DOHH2 (cell line): ENCODE measurements around the gene DZANK1.
"Not testable (repeated sequence)": the region's sequence is repeated elsewhere in the genome, so short reads cannot be mapped to it uniquely, and the experiment has no call there.

ENCODE experiments used
- H3F3A ChIP-seq: fragments of 200-600 bp; sonication (generic), shearing (Covaris generic); 2 replicates; pipeline ENCODE4 v1.6.0; 2016; ENCODE audit warnings: antibody characterized with exemption, mild to moderate bottlenecking; ENCODE audit not compliant: control insufficient read depth, insufficient read depth
- H3K27ac ChIP-seq: fragments of 200-600 bp; sonication (generic); 2 replicates; pipeline ENCODE4 v1.5.1; 2014; ENCODE audit warnings: low read depth, mild to moderate bottlenecking, low read length, moderate library complexity
- H3K27me3 ChIP-seq: fragments of 200-600 bp; sonication (generic); 2 replicates; pipeline ENCODE4 v1.6.1; 2014; ENCODE audit warnings: mild to moderate bottlenecking, low read length, mixed read lengths; ENCODE audit not compliant: control insufficient read depth
- H3K36me3 ChIP-seq: fragments of 200-600 bp; sonication (generic); 2 replicates; pipeline ENCODE4 v1.6.1; 2014; ENCODE audit warnings: mild to moderate bottlenecking, low read length, moderate library complexity, mixed read lengths; ENCODE audit not compliant: control insufficient read depth
- H3K4me1 ChIP-seq: fragments of 200-600 bp; sonication (generic); 2 replicates; pipeline ENCODE4 v1.6.1; 2014; ENCODE audit warnings: mild to moderate bottlenecking, low read length, mixed read lengths; ENCODE audit not compliant: control insufficient read depth
- H3K4me2 ChIP-seq: fragments of 200-600 bp; sonication (generic); 2 replicates; pipeline ENCODE4 v1.6.0; 2014; ENCODE audit warnings: mild to moderate bottlenecking, low read length, moderate library complexity
- H3K4me3 ChIP-seq: fragments of 200-600 bp; sonication (generic); 2 replicates; pipeline ENCODE4 v1.5.1; 2014; ENCODE audit warnings: mild to moderate bottlenecking, low read length, mixed read lengths
- H3K79me2 ChIP-seq: fragments of 200-600 bp; sonication (generic); 2 replicates; pipeline ENCODE4 v1.6.1; 2014; ENCODE audit warnings: mild to moderate bottlenecking, low read length, mixed read lengths; ENCODE audit not compliant: control insufficient read depth
- H3K9me2 ChIP-seq: fragments of 200-600 bp; sonication (generic); replicated peaks from 2 replicates; pipeline ENCODE4 v1.6.1; 2014; ENCODE audit warnings: mild to moderate bottlenecking, low read length, mixed read lengths; ENCODE audit not compliant: control insufficient read depth
- H3K9me3 ChIP-seq: fragments of 200-600 bp; sonication (generic); 2 replicates; pipeline ENCODE4 v1.6.1; 2014; ENCODE audit warnings: antibody characterized with exemption, low read length, mixed read lengths; ENCODE audit not compliant: control insufficient read depth, insufficient read depth
- H4K20me1 ChIP-seq: fragments of 200-600 bp; sonication (generic); 2 replicates; pipeline ENCODE4 v1.6.0; 2014; ENCODE audit warnings: low read depth, mild to moderate bottlenecking, antibody characterized with exemption, low read length, moderate library complexity; ENCODE audit not compliant: control insufficient read depth, insufficient read depth
- CTCF ChIP-seq: fragments of 200-600 bp; sonication (generic); IDR thresholded peaks from one replicate; pipeline ENCODE4 v1.5.1; 2014; ENCODE audit warnings: antibody characterized with exemption, mild to moderate bottlenecking, low read depth, low read length; ENCODE audit not compliant: poor library complexity, severe bottlenecking
- EZH2phosphoT487 ChIP-seq: fragments of 200-600 bp; sonication (generic); IDR thresholded peaks from 2 replicates; pipeline ENCODE4 v1.6.1; 2017; ENCODE audit warnings: borderline replicate concordance, mild to moderate bottlenecking, antibody characterized with exemption, low read length, moderate library complexity, mixed read lengths

DZANK1 gene

GRCh38 chr20:18506744-18507143 is 39.9 kb upstream of the DZANK1 start:
- TF ChIP-seq EZH2phosphoT487 (no peak), CTCF (no peak)
- H3K4me3 ChIP-seq = peak overlapping the region; percentile 89
- H4K20me1 ChIP-seq = no peaks in the 10 kb centered on the region
- H3K4me1 ChIP-seq = peaks cover 34% of the 10 kb centered on the region
- peaks cover 28% of the 10 kb centered on the region for H3K79me2 ChIP-seq
- H3F3A ChIP-seq = peaks cover 13% of the 10 kb centered on the region
- peaks cover 33% of the 10 kb centered on the region for H3K36me3 ChIP-seq
- peak overlapping the region; percentile 74 for H3K4me2 ChIP-seq
- no peaks in the 10 kb centered on the region for H3K9me3 ChIP-seq
- no peaks in the 10 kb centered on the region for H3K9me2 ChIP-seq
- no peaks in the 10 kb centered on the region for H3K27me3 ChIP-seq
- H3K27ac ChIP-seq = peak overlapping the region; percentile 93

- H4K20me1 ChIP-seq = no peaks in the 10 kb centered on the region
- H3K79me2 ChIP-seq = peaks cover 18% of the 10 kb centered on the region
- H3K4me2 ChIP-seq = no peak overlapping the region
- no peaks in the 10 kb centered on the region for H3K9me3 ChIP-seq
- no peaks in the 10 kb centered on the region for H3K9me2 ChIP-seq
- H3K27me3 ChIP-seq = no peaks in the 10 kb centered on the region
- no peak for TF ChIP-seq CTCF
- TF ChIP-seq EZH2phosphoT487 = no peak
- H3K27ac ChIP-seq = no peak overlapping the region
- H3F3A ChIP-seq = 0 out of 2 replicates have a peak, but pooled peaks cover 6% of the 10 kb centered on the region
- no peak overlapping the region for H3K4me3 ChIP-seq
- H3K4me1 ChIP-seq = peaks cover 26% of the 10 kb centered on the region
- peaks cover 11% of the 10 kb centered on the region for H3K36me3 ChIP-seq
These were observed 37.7 kb upstream of the DZANK1 start for GRCh38 chr20:18504479-18505060.

- not testable (repeated sequence) for H3K36me3 ChIP-seq, H3K4me3 ChIP-seq, H3K9me2 ChIP-seq, H3K9me3 ChIP-seq, H3F3A ChIP-seq, H3K4me2 ChIP-seq, H4K20me1 ChIP-seq, H3K27me3 ChIP-seq, H3K79me2 ChIP-seq, H3K27ac ChIP-seq
- H3K4me1 ChIP-seq = peaks cover 16% of the 10 kb centered on the region
These were observed 34.8 kb upstream of the DZANK1 start for GRCh38 chr20:18501672-18502071.

GRCh38 chr20:18497603-18498002 is 30.8 kb upstream of the DZANK1 start:
- Histone ChIP-seq H3K4me1 (peaks cover 15% of the 10 kb centered on the region), H3K4me3 (peak overlapping the region; percentile 88), H3K36me3 (peaks cover 13% of the 10 kb centered on the region), H3K27me3 (no peaks in the 10 kb centered on the region), H3K79me2 (peaks cover 10% of the 10 kb centered on the region; the same call in 1 of the 2 replicates), H3K27ac (no peak overlapping the region), H3K9me2 (no peaks in the 10 kb centered on the region), H3K4me2 (peak overlapping the region; percentile 68), H3F3A (no peaks in the 10 kb centered on the region), H4K20me1 (no peaks in the 10 kb centered on the region), H3K9me3 (no peaks in the 10 kb centered on the region)
- TF ChIP-seq EZH2phosphoT487 (no peak), CTCF (no peak)
